IMR-90 (cell line): Measurements from ENCODE around the gene IKZF3. TPM values are rescaled to one million over a fixed set of nuclear protein-coding genes. Genes with fewer than 3 reads are reported as not detected.

Source experiments
- ATAC-seq: fragments of 200-7000 bp; cut with Tn5 transposase; 2 replicates; pipeline ENCODE4 v1.9.1; 2020; ENCODE audit warnings: low read depth, mild to moderate bottlenecking, moderate library complexity
- BruUV-seq: library from RNA; stranded (reverse); fragments of 400-500 nt; replicated peaks from 2 replicates; lab custom pipeline; 2021; lab: Mats Ljungman, UMichigan
- CTCF ChIA-PET: fragments of 300-600 bp; formaldehyde crosslinking; extraction: SDS; loops from one replicate; lab custom pipeline; 2021; ENCODE audit warnings: antibody characterized with exemption; lab: Yijun Ruan, JAX
- POLR2A ChIA-PET: fragments of 300-600 bp; sonication (Branson Sonifier 250); formaldehyde crosslinking; loops from one replicate; lab custom pipeline; 2022; ENCODE audit warnings: antibody characterized with exemption; ENCODE audit not compliant: unreplicated experiment; lab: Charles Lee
- DNase-seq: peaks from one replicate; pipeline ENCODE4 v3.0.0; 2013
- H2AFZ ChIP-seq: replicated peaks from 2 replicates; pipeline ENCODE3; 2013; ENCODE audit warnings: low read length, mild to moderate bottlenecking; ENCODE audit not compliant: poor library complexity
- H2AK5ac ChIP-seq: 2 replicates; pipeline ENCODE4 v1.6.1; 2013; ENCODE audit warnings: low read depth, low read length, inconsistent platforms
- H2AK9ac ChIP-seq: replicated peaks from 2 replicates; pipeline ENCODE3; 2013; ENCODE audit warnings: mild to moderate bottlenecking, low read depth, low read length, moderate library complexity; ENCODE audit not compliant: poor library complexity
- H2BK120ac ChIP-seq: 2 replicates; pipeline ENCODE4 v1.6.1; 2013; ENCODE audit warnings: low read depth, low read length, inconsistent platforms
- H2BK15ac ChIP-seq: 3 replicates; pipeline ENCODE4 v1.6.1; 2013; ENCODE audit warnings: low read depth, low read length, inconsistent platforms
- H2BK20ac ChIP-seq: 2 replicates; pipeline ENCODE4 v1.6.1; 2013; ENCODE audit warnings: low read depth, mild to moderate bottlenecking, inconsistent platforms, low read length, moderate library complexity
- H2BK5ac ChIP-seq: 2 replicates; pipeline ENCODE4 v1.6.1; 2013; ENCODE audit warnings: mild to moderate bottlenecking, low read depth, low read length, inconsistent platforms; ENCODE audit not compliant: poor library complexity, severe bottlenecking
- H3K14ac ChIP-seq: replicated peaks from 2 replicates; pipeline ENCODE4 v1.6.1; 2013; ENCODE audit warnings: low read depth, low read length, inconsistent platforms
- H3K18ac ChIP-seq: 2 replicates; pipeline ENCODE4 v1.6.1; 2013; ENCODE audit warnings: low read depth, low read length, control low read depth
- H3K23ac ChIP-seq: 2 replicates; pipeline ENCODE4 v1.6.1; 2013; ENCODE audit warnings: low read depth, low read length, inconsistent platforms
- H3K27ac ChIP-seq: 2 replicates; pipeline ENCODE4 v1.5.1; 2013; ENCODE audit warnings: mild to moderate bottlenecking, control low read depth, low read length; ENCODE audit not compliant: insufficient read depth
- H3K27me3 ChIP-seq: 2 replicates; pipeline ENCODE4 v1.6.1; 2013; ENCODE audit warnings: low read length; ENCODE audit not compliant: control insufficient read depth, insufficient read depth
- H3K36me3 ChIP-seq: 2 replicates; pipeline ENCODE4 v1.6.1; 2013; ENCODE audit warnings: low read length, mixed read lengths; ENCODE audit not compliant: control insufficient read depth, insufficient read depth
- H3K4ac ChIP-seq: 2 replicates; pipeline ENCODE4 v1.6.1; 2013; ENCODE audit warnings: low read depth, low read length, inconsistent platforms
- H3K4me1 ChIP-seq: 2 replicates; pipeline ENCODE4 v1.6.1; 2013; ENCODE audit warnings: low read length, mixed read lengths; ENCODE audit not compliant: control insufficient read depth, insufficient read depth
- H3K4me2 ChIP-seq: 2 replicates; pipeline ENCODE4 v1.6.1; 2013; ENCODE audit warnings: low read depth, mild to moderate bottlenecking, control low read depth, low read length, moderate library complexity
- H3K4me3 ChIP-seq: 2 replicates; pipeline ENCODE4 v1.5.1; 2013; ENCODE audit warnings: low read depth, mild to moderate bottlenecking, control low read depth, low read length, moderate library complexity; ENCODE audit not compliant: insufficient read depth
- H3K56ac ChIP-seq: 2 replicates; pipeline ENCODE4 v1.6.1; 2013; ENCODE audit warnings: low read length, inconsistent platforms; ENCODE audit not compliant: insufficient read depth; ENCODE audit errors: extremely low read depth
- H3K79me1 ChIP-seq, 2 experiments: 2 replicates each; pipeline ENCODE4 v1.6.1; 2013; ENCODE audit warnings: low read length in 2 of 2, inconsistent platforms in 1 of 2, low read depth in 1 of 2
- H3K9ac ChIP-seq: 2 replicates; pipeline ENCODE4 v1.6.1; 2013; ENCODE audit warnings: low read depth, low read length, control low read depth
- H3K9me1 ChIP-seq: 2 replicates; pipeline ENCODE4 v1.6.1; 2013; ENCODE audit warnings: low read length, inconsistent platforms; ENCODE audit not compliant: insufficient read depth
- H3K9me3 ChIP-seq: 2 replicates; pipeline ENCODE4 v1.6.1; 2013; ENCODE audit warnings: low read length; ENCODE audit not compliant: control insufficient read depth, insufficient read depth
- H4K20me1 ChIP-seq: 2 replicates; pipeline ENCODE4 v1.6.1; 2013; ENCODE audit warnings: low read length, inconsistent platforms; ENCODE audit not compliant: insufficient read depth
- H4K5ac ChIP-seq: 2 replicates; pipeline ENCODE4 v1.6.1; 2013; ENCODE audit warnings: mild to moderate bottlenecking, low read depth, low read length, control low read depth
- H4K8ac ChIP-seq, 2 experiments: 2 replicates each; pipeline ENCODE4 v1.6.1; 2013; ENCODE audit warnings: low read depth in 2 of 2, low read length in 2 of 2, control low read depth in 1 of 2, inconsistent platforms in 1 of 2
- H4K91ac ChIP-seq: 2 replicates; pipeline ENCODE4 v1.6.1; 2013; ENCODE audit warnings: low read depth, low read length, inconsistent platforms; ENCODE audit not compliant: insufficient read depth
- BHLHE40 ChIP-seq: fragments of 150-350 bp; IDR thresholded peaks from 2 replicates; pipeline ENCODE4 v1.6.1; 2016; ENCODE audit warnings: mild to moderate bottlenecking, low read depth, low read length
- FOS ChIP-seq: fragments of 150-350 bp; IDR thresholded peaks from 2 replicates; pipeline ENCODE4 v1.6.1; 2016; ENCODE audit warnings: low read depth, low read length
- MAFK ChIP-seq: IDR thresholded peaks from 2 replicates; pipeline ENCODE4 v1.6.1; 2012; ENCODE audit warnings: low read depth, low read length, improper control_type of control experiment
- WGBS, 2 experiments: methylation state at CpG; one replicate each; pipeline versions ENCODE4 v1.1.5 to v1.1.7; 2013; ENCODE audit warnings: missing lambda C conversion rate in 2 of 2; ENCODE audit not compliant: insufficient read length in 1 of 2; ENCODE audit errors: extremely low coverage in 2 of 2; 5-methylcytosine and 5-hydroxymethylcytosine counted together
- dilution Hi-C: fragments of 300-500 bp; cut with HindIII; formaldehyde crosslinking; loops from one replicate; pipeline ENCODE4 v1.14.3; 2018; ENCODE audit warnings: low sequenced_read_pairs; ENCODE audit not compliant: unreplicated experiment
- in situ Hi-C: fragments of 300-500 bp; cut with MboI; formaldehyde crosslinking; loops from 3 replicates; pipeline ENCODE4 v1.14.3; 2019; ENCODE audit warnings: low sequenced_read_pairs, inconsistent platforms, mixed read lengths
- intact Hi-C: fragments of 100-400 bp; cut with micrococcal nuclease; formaldehyde crosslinking; loops from 2 replicates; pipeline ENCODE4 v1.10.0; 2022
- polyA plus RNA-seq, 3 experiments: library from polyadenylated mRNA; depleted of rRNA; stranded (reverse); fragments of >200 nt; gene quantifications; 2 replicates each; pipeline ENCODE4 v1.2.3, GENCODE V29; 2012; ENCODE audit warnings: low replicate concordance in 1 of 3
- total RNA-seq: library from RNA; depleted of rRNA; stranded (reverse); fragments of >200 nt; gene quantifications from 2 replicates; pipeline ENCODE4 v1.2.3, GENCODE V29; 2012
- TF ChIP-seq, protein P1 (sequence below): fragments of 150-350 bp; IDR thresholded peaks from 2 replicates; pipeline ENCODE4 v1.6.1; 2016; ENCODE audit warnings: low read depth, mild to moderate bottlenecking, low read length, moderate library complexity, borderline replicate concordance

The IKZF3 gene
- total and polyA plus RNA-seq, 2 of the 4 experiments (the other 2 are of a cell fraction) = not detected

DNA sequence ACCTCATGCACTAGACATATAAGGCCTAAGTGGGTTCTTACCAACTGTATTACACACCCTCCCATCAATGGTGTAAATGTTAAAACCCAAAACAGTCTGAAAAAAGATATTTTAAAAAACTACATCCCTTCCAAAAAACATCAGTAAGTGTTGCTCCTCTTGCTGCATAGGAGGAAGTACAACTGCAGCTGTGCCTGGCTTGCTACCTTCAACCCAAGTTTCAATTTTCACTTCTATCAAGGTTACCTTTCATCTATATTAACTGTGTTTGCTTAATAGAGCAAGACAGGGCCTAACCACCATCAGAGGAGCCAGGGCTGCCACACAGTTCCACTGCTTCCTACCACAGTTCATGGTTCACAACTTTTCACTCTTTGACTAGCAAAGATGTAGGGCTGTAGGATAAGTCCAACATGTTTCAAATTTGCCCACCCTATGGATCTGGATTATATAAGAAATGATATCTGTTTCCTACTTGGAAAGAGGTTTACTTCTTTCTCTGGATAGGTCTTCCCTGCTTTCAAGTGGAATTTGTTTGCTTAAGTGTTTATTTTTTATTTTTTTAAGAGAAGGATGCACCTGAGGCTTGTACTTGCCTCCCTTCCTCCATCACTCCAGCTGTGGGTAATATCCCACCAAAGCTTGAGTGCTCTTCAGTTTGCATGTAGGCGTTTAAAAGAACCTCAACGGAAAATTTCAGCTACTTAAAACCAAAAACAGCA is 69.7 kb downstream of the IKZF3 start:
- Histone ChIP-seq H3K36me3 (no peaks in the 10 kb centered on the region), H3K56ac (no peak overlapping the region), H3K4ac (no peak overlapping the region), H2AFZ (no peak overlapping the region), H3K9ac (no peak overlapping the region), H4K5ac (no peak overlapping the region), H2BK20ac (no peak overlapping the region), H3K14ac (no peak overlapping the region), H3K27me3 (peaks cover 24% of the 10 kb centered on the region), H3K18ac (no peak overlapping the region), H3K79me1 (no peaks in the 10 kb centered on the region), H3K4me3 (no peak overlapping the region), H2BK15ac (no peak overlapping the region), H4K91ac (no peak overlapping the region), H4K20me1 (no peaks in the 10 kb centered on the region), H3K27ac (no peak overlapping the region), H2AK9ac (no peak overlapping the region), H3K23ac (no peak overlapping the region), H3K9me1 (no peaks in the 10 kb centered on the region), H3K4me2 (no peak overlapping the region), H4K8ac (no peak overlapping the region), H2AK5ac (no peak overlapping the region), H3K4me1 (no peaks in the 10 kb centered on the region), H2BK5ac (no peak overlapping the region), H3K9me3 (no peaks in the 10 kb centered on the region), H2BK120ac (no peak overlapping the region)
- WGBS, 2 experiments = no CpG with 5 or more reads among the region's 2 CpGs
- in situ Hi-C loops (no loop called here), intact Hi-C loops (no loop called here), dilution Hi-C loops (no loop called here)
- ChIA-PET POLR2A (no interaction called here), CTCF (no interaction called here)
- BruUV-seq = no TSS peak
- TF ChIP-seq FOS (no peak), MAFK (no peak), BHLHE40 (no peak)
- TF ChIP-seq, protein P1, sequence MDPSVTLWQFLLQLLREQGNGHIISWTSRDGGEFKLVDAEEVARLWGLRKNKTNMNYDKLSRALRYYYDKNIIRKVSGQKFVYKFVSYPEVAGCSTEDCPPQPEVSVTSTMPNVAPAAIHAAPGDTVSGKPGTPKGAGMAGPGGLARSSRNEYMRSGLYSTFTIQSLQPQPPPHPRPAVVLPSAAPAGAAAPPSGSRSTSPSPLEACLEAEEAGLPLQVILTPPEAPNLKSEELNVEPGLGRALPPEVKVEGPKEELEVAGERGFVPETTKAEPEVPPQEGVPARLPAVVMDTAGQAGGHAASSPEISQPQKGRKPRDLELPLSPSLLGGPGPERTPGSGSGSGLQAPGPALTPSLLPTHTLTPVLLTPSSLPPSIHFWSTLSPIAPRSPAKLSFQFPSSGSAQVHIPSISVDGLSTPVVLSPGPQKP = no peak
- ATAC-seq = no peak
- no peak for DNase-seq
